HG03060 (cell line): ENCODE measurements around the gene TMEM132A.
"Not testable (repeated sequence)": the region's sequence is repeated elsewhere in the genome, so short reads cannot be mapped to it uniquely, and the experiment has no call there.

Experiments used
- ATAC-seq: cut with Tn5 transposase; IDR thresholded peaks from one replicate; pipeline ENCODE4 v1.9.1; 2021; ENCODE audit warnings: low read depth, moderate number of reproducible peaks; ENCODE audit not compliant: unreplicated experiment

The TMEM132A gene

DNA sequence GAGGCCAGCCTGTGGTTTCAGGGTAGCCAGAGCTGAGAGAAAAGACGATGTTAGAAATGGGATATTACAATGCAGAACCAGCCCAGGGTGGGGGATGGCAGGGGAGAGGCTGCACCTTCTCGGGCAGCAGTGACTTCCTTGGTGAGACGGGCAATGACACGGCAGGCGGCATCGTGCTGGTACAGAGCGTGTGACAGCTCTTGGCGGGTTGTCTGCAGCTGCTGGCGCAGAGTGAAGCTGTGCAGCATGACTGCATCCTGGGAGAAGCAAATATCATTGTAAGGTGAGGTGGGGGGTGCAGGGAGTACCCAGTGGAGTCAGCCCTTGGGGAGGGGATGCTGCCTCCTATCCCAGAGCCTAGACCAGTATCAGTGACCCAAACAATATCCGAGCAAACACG is 21.6 kb upstream of the TMEM132A start:
- no peak for ATAC-seq

DNA sequence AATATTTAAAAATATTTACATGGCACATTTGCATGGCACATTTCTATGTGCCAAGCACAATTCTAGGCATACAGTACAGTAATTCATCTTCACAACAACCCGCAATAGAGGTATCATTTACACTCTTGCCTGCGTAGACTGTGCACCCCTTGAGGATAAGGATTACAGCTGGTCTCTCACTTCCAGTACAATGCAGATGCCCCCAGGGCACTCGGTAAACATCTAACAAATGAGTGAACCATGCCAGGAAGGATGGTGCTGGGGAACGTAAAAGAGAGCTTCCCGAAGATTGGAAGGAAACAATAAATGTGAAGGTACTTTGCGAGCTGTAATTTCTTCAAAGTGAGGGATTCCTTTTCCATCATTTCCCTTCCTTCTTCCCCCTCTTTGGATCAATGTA is 19.2 kb upstream of the TMEM132A start:
- ATAC-seq: no peak

DNA sequence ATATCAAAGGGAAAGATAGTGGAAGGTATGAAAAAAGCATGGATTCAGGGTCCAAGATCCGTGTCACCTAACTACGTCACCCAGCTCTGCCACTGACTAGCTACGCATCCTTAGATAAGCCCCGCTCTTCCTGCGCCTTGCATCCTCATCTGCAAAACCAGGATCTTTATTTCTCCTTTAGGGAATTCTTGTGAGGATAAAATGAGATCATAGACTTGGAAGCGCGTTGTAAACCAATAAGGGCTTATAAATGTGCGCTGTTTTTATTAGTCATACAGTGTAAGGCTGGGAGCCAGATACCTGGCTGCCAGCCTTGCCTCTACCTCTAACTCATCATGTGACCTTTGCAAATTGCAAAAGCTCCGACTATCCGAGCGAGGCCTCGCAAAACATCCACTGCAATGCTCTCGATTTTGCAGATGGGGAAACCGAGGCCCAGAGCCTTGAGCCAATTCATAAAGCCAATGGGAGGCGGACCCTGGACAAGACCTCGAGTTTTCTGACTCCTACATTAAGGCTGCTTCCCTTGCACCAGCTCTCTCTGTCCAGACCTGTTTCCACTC is 18.6 kb upstream of the TMEM132A start:
- no peak for ATAC-seq

GRCh38 chr11:60906132-60906972 is 17.9 kb upstream of the TMEM132A start, which contains the start of gene PRPF19:
TSS of gene PRPF19 (minus strand) at chr11:60906585. CDS start at chr11:60906382, 203 bp downstream.
- peak; percentile 62 for ATAC-seq

- ATAC-seq: no peak
These were observed 15.5 kb upstream of the TMEM132A start for GRCh38 chr11:60908803-60909202.

GRCh38 chr11:60909680-60910280 is 14.5 kb upstream of the TMEM132A start:
- ATAC-seq: not testable (repeated sequence)

DNA sequence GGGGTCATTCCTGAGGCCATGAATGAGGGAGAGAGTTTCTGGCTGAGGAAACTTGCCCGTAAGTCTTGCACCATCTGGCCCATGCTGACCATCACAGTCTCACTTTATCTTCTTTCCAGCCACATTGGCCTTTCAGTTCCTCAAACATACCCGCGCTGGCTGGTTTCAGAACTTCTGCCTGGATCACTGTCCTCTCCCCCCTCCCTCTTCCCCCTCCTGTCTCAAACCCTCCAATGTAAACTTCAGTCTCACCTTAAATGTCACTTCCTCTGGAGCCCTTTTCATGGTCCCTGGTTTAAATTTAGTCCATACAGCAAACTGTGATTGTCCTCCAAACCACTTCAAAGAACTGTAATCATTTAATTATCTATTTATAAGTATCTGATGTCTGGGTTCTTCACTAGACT is 14.0 kb upstream of the TMEM132A start:
- no peak for ATAC-seq

DNA sequence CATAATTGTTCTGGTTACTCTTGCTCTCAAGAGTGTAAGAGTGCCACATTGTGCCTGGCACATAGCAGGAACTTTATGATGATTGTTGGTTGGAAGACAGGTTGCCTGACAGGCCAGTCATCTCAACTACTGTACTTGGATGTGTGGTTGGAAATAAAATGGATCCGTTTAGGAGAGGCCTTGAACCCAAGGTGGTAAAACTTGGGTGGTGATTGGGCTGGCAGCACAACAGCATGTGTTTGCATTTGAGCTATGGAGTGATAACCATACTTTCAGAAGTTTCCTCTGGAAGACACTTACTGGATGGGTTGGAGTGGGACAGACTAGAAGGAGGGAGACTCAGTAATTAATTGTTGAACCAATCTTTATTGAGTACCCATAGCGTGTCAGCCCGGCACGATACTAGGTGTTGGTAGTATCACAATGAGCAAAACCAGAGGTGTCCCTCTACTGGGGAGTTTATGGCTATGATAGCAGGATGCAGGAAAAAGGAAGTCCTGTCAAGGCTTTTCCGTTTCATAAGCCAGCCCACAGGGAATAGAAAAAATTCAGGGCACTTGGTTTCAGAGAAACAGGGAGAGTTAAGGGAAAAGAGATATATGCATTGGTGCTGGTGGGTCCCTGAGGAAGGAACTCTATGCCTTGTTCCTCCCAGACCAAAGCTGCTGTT is 13.4 kb upstream of the TMEM132A start:
- no peak for ATAC-seq

- ATAC-seq: no peak
These were observed 11.9 kb upstream of the TMEM132A start for GRCh38 chr11:60912223-60912850.

DNA sequence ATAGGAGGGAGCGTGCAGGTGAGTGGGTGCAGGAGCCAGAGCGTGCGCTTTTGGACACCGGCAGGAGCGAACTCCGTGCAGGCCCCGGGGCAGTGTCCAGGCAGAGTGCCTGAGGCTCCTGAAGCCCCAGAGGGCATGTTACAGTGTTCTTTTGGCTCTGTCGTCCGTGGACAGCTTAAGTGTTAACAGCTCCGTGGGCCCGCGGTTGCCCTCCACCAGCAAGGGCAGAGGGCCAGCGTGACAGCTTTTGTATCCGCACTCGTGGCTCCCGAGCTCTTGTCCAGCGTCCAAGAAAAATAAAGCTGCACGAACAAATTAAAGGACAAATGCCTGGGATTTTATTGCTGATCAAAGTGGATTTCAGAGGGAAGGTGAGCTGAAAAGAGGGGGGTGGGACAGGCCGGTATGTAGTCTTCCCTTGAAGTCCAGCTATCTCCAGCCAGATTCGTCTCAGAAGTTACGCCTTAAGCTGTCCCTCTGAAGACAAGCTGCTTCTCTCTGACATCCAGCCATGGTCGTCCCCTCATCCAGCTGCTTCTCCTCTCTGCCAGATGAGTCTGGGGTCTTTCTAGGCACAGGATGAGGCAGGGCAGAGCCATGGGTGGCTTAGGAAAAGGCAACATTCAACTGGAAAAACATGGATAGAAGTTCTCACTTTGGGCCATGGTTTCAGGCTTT is 11.3 kb upstream of the TMEM132A start:
- no peak for ATAC-seq

DNA sequence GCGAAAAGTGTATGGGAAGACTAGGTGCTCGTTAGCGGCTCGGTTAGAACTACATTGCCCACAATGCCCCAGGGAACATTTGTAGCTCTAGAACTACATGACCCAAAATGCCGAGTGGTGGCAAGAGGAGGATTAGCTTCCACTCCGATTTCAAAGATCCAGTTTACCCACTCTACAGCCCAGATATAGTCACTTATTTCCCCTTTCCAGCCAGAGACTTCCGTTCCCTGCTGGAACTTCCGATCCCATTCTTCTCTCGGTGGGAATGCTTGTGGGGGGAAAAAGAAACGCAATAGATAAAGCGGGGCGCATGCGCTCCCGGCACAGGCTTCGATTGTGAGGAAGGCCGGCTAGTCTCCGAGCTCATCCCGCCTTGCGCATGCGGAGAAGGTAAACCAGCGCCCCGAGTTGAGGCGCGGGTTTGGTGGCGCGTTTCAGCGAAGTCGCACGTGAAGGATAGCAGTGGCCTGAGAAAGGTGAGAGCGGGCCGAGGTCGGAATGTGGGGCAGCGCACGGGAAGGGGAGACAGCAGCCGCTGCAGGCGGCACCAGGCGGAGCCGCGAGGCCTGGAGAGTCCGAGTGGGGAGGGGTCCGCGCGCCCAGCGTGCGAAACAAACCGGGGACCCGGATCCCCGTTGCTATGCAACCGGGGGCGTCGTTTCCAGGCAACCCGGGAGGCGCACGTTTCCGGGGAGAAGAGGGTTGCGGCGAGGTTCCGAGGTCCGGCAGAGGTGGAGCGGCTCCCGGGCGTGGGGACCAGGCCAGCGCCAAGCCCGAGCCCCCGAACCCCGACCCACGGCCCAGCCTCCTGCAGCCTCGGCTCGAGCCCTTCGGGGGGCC is 10.2 kb upstream of the TMEM132A start, which contains the start of gene TMEM109:
TSS of gene TMEM109 (plus strand) at position 366 of the 840 bp plus-strand sequence. CDS start 5,536 bp downstream, outside the sequence.
- no peak for ATAC-seq

DNA sequence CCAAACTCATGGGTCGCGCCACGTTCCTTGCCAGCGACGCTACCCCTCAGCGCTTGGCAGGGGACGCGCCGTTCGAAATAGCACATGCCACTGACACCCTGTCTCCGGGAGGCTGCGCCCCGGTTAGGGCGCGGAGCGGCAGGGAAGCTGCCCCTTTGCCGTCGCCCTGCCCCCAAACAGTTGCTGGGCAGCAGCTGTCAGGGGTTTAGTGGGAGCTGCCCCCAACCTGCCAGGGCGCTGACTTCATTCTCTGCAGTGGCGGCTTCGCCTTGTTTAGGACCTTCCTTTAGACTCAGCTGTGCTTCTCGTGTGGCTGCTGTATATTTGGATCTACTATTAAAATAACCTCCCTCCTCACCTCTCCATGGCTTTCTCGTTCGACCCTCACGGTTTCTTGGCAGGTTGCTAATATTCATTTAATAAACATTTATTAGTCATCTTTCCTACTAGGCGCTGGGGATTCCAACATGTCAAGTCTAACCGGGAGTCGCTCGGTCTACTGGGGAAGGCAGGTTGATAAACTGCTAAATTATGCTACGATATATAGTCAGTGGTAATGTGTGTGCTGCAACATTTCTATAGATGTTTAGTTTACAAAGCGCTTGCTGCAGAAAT is 9.5 kb upstream of the TMEM132A start:
- ATAC-seq: no peak

DNA sequence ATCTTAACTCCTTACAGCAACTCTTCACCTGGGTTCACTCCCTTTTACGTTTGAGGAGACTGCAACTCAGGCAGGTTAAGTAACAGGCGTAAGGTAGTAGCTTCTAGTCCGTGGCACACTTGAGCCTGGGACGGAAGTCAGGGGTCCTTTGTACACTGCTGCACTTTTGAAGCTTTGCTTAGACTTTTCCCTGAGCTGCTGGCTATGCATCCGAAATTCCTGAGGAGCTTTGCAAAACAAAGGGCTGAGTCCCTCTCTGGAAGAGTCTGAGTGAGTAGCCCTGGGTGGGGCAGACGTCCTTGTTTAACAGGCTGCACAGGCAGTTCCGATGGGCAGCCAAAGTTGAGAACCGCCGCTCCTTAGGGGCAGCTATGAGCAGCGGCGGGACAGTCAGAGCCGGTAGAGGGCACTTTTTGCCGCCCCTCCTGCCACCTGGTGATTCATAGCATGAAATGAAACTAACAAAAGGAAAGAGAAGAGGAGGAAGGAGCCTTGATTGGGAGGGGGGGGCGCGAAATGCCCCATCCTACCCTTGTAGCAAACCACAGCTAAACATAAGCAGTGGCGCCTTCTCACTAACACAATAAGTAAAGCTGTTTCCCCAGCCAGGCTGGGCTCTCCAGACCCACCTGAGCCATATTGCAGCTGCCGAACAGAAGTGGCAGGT is 8.9 kb upstream of the TMEM132A start:
- ATAC-seq: peak; percentile 36

DNA sequence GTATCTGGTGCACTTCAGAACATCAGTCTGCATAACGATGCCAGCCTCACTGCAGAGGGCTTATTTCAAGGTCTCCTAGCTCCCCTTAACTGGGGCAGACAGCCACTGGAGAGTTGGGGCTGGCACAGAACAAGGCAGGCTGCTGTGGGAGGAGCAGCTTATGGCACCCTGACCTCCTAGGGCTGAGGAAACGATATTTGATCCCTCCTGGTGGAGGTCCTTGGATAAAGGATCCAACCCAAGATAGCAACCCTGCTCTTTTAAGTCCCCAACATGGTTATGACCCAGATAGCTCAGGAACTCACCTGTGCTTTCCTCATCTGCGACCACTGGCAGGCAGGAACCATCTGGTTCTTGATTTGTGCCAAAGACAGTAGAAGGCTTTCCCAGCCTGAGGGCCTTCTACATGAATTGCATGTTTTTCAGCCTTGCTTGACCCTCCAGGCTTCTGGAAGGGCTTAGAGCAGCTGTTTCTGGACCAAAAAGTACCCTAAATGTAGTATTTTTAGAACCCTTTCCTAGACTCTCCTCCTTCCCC is 7.5 kb upstream of the TMEM132A start:
- no peak for ATAC-seq

DNA sequence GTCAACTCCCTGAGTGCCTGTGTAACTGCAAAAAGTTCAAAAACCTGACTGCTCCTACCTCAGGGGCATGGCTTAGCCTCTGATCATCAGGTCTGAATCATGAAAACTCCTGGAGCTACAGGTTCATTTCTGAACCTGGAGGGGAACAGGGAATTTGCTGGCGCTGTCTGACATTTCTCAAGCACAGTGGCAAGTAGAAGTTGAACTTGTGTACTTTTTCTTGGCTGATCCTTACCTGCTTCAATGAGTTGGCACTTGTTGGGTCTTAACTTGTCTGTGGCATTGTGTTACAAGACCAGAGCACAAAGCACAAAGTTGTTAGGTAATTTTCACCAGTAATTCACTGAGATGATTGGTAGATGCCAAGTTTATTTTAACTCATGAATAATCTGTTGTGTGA is 7.0 kb upstream of the TMEM132A start:
- no peak for ATAC-seq

DNA sequence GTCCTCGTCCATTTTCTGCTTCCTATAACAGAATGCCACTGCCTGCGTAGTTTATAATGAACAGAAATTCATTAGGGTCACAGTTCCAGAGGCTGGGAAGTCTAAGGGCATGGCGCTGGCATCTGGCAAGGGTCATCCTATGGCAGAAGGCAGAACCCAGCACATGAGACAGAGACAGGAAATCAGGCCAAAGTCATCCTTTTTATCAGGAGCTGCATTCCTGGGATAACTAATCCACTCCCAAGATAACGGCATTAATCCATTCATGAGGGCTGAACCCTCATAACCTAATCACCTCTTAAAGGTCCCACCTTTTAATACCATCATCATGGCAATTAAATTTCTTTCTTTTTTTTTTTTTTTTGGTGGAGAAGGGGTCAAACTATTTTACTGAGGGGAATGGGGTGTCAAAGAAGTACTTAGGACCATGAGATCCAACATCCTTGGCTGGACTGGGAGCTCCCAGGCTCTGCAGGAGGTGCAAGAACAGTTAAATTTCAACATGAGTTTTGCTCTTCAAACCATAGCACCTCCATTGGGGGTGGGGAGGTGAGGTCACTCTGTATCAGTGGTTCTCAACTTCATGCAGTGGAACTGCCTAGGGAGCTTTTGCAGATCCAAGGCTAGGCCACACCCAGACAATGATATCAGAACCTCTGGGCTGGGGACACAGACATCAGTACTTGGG is 5.9 kb upstream of the TMEM132A start:
- no peak for ATAC-seq

GRCh38 chr11:60918939-60919265 is 5.4 kb upstream of the TMEM132A start:
- ATAC-seq: no peak
